Mesenchymal stem cell (in vitro differentiated cells and primary cell): ENCODE measurements around the gene RSBN1.

Experiments
- DNase-seq: peaks from one replicate; pipeline ENCODE4 v3.0.0-alpha.2; 2013
- H2AFZ ChIP-seq: one replicate; pipeline ENCODE4 v1.6.1; 2013; ENCODE audit warnings: low read depth, mild to moderate bottlenecking, control low read depth, inconsistent platforms, low read length, moderate library complexity
- H2AK5ac ChIP-seq: 2 replicates; pipeline ENCODE4 v1.6.1; 2013; ENCODE audit warnings: low read length, moderate library complexity, mild to moderate bottlenecking, inconsistent platforms; ENCODE audit not compliant: severe bottlenecking
- H2BK120ac ChIP-seq: one replicate; pipeline ENCODE4 v1.6.1; 2013; ENCODE audit warnings: low read depth, mild to moderate bottlenecking, inconsistent platforms, low read length, moderate library complexity
- H2BK12ac ChIP-seq, 2 experiments: one replicate each; pipeline ENCODE4 v1.6.1; 2013; ENCODE audit warnings: inconsistent platforms in 2 of 2, low read length in 2 of 2, mild to moderate bottlenecking in 2 of 2, moderate library complexity in 2 of 2, control low read depth in 1 of 2
- H2BK15ac ChIP-seq: one replicate; pipeline ENCODE4 v1.6.1; 2013; ENCODE audit warnings: mild to moderate bottlenecking, low read depth, inconsistent platforms; ENCODE audit not compliant: poor library complexity, severe bottlenecking
- H2BK5ac ChIP-seq: 2 replicates; pipeline ENCODE4 v1.6.1; 2013; ENCODE audit warnings: low read depth, mild to moderate bottlenecking, low read length, control low read depth, inconsistent platforms; ENCODE audit not compliant: poor library complexity, severe bottlenecking
- H3K14ac ChIP-seq, 2 experiments: one replicate each; pipeline ENCODE4 v1.6.1; 2013; ENCODE audit warnings: inconsistent platforms in 2 of 2, low read length in 2 of 2, control low read depth in 1 of 2, mild to moderate bottlenecking in 1 of 2, moderate library complexity in 1 of 2
- H3K18ac ChIP-seq, 2 experiments: one replicate each; pipeline ENCODE4 v1.6.1; 2013; ENCODE audit warnings: inconsistent platforms in 2 of 2, low read length in 2 of 2, control low read depth in 1 of 2, low read depth in 1 of 2, mild to moderate bottlenecking in 1 of 2
- H3K23ac ChIP-seq, 2 experiments: one replicate each; pipeline ENCODE4 v1.6.1; 2013; ENCODE audit warnings: inconsistent platforms in 2 of 2, low read length in 2 of 2, mild to moderate bottlenecking in 2 of 2, moderate library complexity in 2 of 2, control low read depth in 1 of 2
- H3K27ac ChIP-seq: 2 replicates; pipeline ENCODE4 v1.5.1; 2013; ENCODE audit warnings: mild to moderate bottlenecking, moderate library complexity, low read length, control low read depth, inconsistent platforms; ENCODE audit not compliant: poor library complexity, severe bottlenecking
- H3K27me3 ChIP-seq, 2 experiments: 2 replicates each; pipeline versions ENCODE4 v1.6.1 to v1.7.0; 2013; ENCODE audit warnings: low read length in 2 of 2, mild to moderate bottlenecking in 2 of 2, moderate library complexity in 2 of 2, control low read depth in 1 of 2, inconsistent platforms in 1 of 2; ENCODE audit not compliant: control insufficient read depth in 1 of 2, insufficient read depth in 1 of 2
- H3K36me3 ChIP-seq, 2 experiments: 2 replicates each; pipeline versions ENCODE4 v1.6.1 to v1.7.0; 2013; ENCODE audit warnings: low read length in 2 of 2, control low read depth in 1 of 2, inconsistent platforms in 1 of 2, low read depth in 1 of 2, mild to moderate bottlenecking in 1 of 2; ENCODE audit not compliant: insufficient read depth in 2 of 2, control insufficient read depth in 1 of 2
- H3K4ac ChIP-seq, 2 experiments: one replicate each; pipeline ENCODE4 v1.6.1; 2013; ENCODE audit warnings: inconsistent platforms in 2 of 2, low read length in 2 of 2, mild to moderate bottlenecking in 2 of 2, moderate library complexity in 2 of 2, control low read depth in 1 of 2, low read depth in 1 of 2
- H3K4me1 ChIP-seq: 2 replicates; pipeline ENCODE4 v1.6.1; 2013; ENCODE audit warnings: low read depth, low read length, control low read depth; ENCODE audit not compliant: control insufficient read depth, insufficient read depth
- H3K4me2 ChIP-seq: 2 replicates; pipeline ENCODE4 v1.6.1; 2013; ENCODE audit warnings: low read length, mild to moderate bottlenecking, inconsistent platforms; ENCODE audit not compliant: poor library complexity, severe bottlenecking
- H3K4me3 ChIP-seq, 2 experiments: 2 replicates each; pipeline versions ENCODE4 v1.5.1 to v1.7.0; 2013; ENCODE audit warnings: low read length in 2 of 2, mild to moderate bottlenecking in 2 of 2, control low read depth in 1 of 2, low read depth in 1 of 2; ENCODE audit not compliant: insufficient read depth in 1 of 2
- H3K79me1 ChIP-seq: replicated peaks from 2 replicates; pipeline ENCODE4 v1.6.1; 2013; ENCODE audit warnings: mild to moderate bottlenecking, control low read depth, low read length, inconsistent platforms; ENCODE audit not compliant: poor library complexity, severe bottlenecking
- H3K9ac ChIP-seq: 2 replicates; pipeline ENCODE4 v1.7.0; 2013; ENCODE audit warnings: mild to moderate bottlenecking, low read length, moderate library complexity
- H3K9me3 ChIP-seq: 2 replicates; pipeline ENCODE4 v1.7.0; 2013; ENCODE audit warnings: mild to moderate bottlenecking, low read length; ENCODE audit not compliant: control insufficient read depth
- H4K8ac ChIP-seq: one replicate; pipeline ENCODE4 v1.6.1; 2013; ENCODE audit warnings: inconsistent platforms, mild to moderate bottlenecking, low read length, moderate library complexity
- H4K91ac ChIP-seq: one replicate; pipeline ENCODE4 v1.6.1; 2013; ENCODE audit warnings: mild to moderate bottlenecking, low read length, inconsistent platforms
- WGBS: methylation state at CpG from one replicate; pipeline ENCODE4 v1.1.7; 2013; ENCODE audit warnings: mixed read lengths; 5-methylcytosine and 5-hydroxymethylcytosine counted together

RSBN1 gene

DNA sequence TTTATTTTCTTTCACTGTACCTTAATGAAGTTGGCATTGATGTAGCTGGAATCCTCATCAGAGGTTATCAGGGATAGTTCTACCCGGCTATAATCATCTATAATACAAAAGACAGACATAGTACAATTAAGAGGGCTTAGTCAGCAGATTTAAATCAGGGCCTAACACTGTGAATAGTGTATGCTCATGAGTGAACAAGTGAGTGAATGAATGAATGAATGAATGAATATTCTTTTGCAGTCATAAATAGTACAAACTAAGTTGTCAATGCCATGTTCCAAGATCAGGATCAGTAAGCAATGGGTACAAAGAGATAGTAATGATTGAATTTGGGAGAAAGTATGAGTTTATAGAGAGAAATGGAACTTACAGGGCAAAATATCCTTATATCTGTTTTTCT is 46.7 kb upstream of the RSBN1 start:
- DNase-seq, result no peak
- H2BK12ac ChIP-seq, result no peak overlapping the region
- WGBS, result 100% methylated on average over 1 of the region's 1 CpG
- H2AFZ ChIP-seq, result no peak overlapping the region
- H3K27ac ChIP-seq, result no peak overlapping the region
- no peak overlapping the region for H4K8ac ChIP-seq
- H4K91ac ChIP-seq, result no peak overlapping the region
- H3K9ac ChIP-seq, result peak overlapping the region; percentile 79
- H3K23ac ChIP-seq, result no peak overlapping the region
- no peak overlapping the region for H3K14ac ChIP-seq
- peaks cover 2% of the 10 kb centered on the region for H3K4me1 ChIP-seq
- H3K79me1 ChIP-seq, result no peaks in the 10 kb centered on the region
- H3K18ac ChIP-seq, result no peak overlapping the region
- H3K4ac ChIP-seq, result no peak overlapping the region
- no peak overlapping the region for H2AK5ac ChIP-seq
- H3K4me2 ChIP-seq, result no peak overlapping the region
- no peak overlapping the region for H2BK5ac ChIP-seq
- no peak overlapping the region for H2BK15ac ChIP-seq
- H3K9me3 ChIP-seq, result no peaks in the 10 kb centered on the region
- peak overlapping the region in 1 of 2 experiments; percentile 60 for H3K4me3 ChIP-seq
- no peaks in the 10 kb centered on the region for H3K27me3 ChIP-seq
- no peak overlapping the region for H2BK120ac ChIP-seq
- H3K36me3 ChIP-seq, result no peaks in the 10 kb centered on the region

DNA sequence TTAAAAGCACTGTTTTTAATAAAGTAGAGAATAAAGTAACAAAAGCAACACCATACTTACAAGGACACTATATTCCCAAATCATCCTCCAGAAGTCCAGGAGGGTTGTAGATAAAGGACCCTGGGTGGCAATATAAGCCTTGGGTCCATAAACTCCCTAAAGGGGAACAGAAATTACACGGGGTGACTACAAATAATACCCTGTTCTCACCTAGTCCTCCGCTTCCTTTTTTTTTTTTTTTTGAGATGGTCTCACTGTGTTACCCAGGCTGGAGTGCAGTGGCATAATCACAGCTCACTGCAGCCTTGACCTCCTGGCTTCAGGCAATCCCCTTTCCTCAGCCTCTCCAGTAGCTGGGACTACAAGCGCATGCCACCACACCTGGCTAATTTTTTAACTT is 46.1 kb upstream of the RSBN1 start:
- Histone ChIP-seq H2BK12ac (no peak overlapping the region), H2AFZ (no peak overlapping the region), H3K36me3 (no peaks in the 10 kb centered on the region), H2BK120ac (no peak overlapping the region), H3K23ac (no peak overlapping the region), H2BK15ac (no peak overlapping the region), H3K27me3 (no peaks in the 10 kb centered on the region), H3K4me3 (no peak overlapping the region), H3K4ac (no peak overlapping the region), H3K9ac (no peak overlapping the region), H3K4me2 (no peak overlapping the region), H3K4me1 (peaks cover 2% of the 10 kb centered on the region), H4K91ac (no peak overlapping the region), H3K9me3 (no peaks in the 10 kb centered on the region), H3K27ac (no peak overlapping the region), H3K14ac (no peak overlapping the region), H2AK5ac (no peak overlapping the region), H3K79me1 (no peaks in the 10 kb centered on the region), H4K8ac (no peak overlapping the region), H3K18ac (no peak overlapping the region), H2BK5ac (no peak overlapping the region)
- DNase-seq, result no peak
- WGBS, result 100% methylated on average over 3 of the region's 3 CpGs

DNA sequence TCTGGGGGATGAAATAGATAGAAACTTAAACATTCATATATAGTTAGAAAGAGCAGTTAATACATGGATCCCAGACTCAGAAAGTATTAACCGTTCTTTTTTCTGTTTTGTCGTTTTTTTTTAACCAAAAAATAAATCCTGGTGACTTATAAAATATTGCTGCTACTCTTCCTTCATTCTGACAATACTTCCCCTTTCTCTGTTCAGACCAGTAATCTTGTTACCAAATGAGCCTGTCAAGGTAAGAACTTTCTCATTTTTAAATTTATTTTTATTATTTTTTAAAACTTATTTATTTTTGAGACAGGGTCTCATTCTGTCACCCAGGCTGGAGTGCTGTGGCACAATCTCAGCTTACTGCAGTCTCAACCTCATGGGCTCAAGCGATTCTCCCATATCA is 45.5 kb upstream of the RSBN1 start:
- Histone ChIP-seq H2BK5ac (no peak overlapping the region), H3K79me1 (no peaks in the 10 kb centered on the region), H3K4me2 (no peak overlapping the region), H2BK12ac (no peak overlapping the region), H3K27ac (no peak overlapping the region), H3K9me3 (no peaks in the 10 kb centered on the region), H2AFZ (no peak overlapping the region), H4K91ac (no peak overlapping the region), H3K18ac (no peak overlapping the region), H2BK15ac (no peak overlapping the region), H2AK5ac (no peak overlapping the region), H3K4ac (no peak overlapping the region), H3K4me3 (no peak overlapping the region), H4K8ac (no peak overlapping the region), H2BK120ac (no peak overlapping the region), H3K36me3 (no peaks in the 10 kb centered on the region), H3K9ac (no peak overlapping the region), H3K23ac (no peak overlapping the region), H3K14ac (no peak overlapping the region), H3K4me1 (peaks cover 2% of the 10 kb centered on the region), H3K27me3 (no peaks in the 10 kb centered on the region)
- 86% methylated on average over 2 of the region's 3 CpGs for WGBS
- DNase-seq, result no peak

DNA sequence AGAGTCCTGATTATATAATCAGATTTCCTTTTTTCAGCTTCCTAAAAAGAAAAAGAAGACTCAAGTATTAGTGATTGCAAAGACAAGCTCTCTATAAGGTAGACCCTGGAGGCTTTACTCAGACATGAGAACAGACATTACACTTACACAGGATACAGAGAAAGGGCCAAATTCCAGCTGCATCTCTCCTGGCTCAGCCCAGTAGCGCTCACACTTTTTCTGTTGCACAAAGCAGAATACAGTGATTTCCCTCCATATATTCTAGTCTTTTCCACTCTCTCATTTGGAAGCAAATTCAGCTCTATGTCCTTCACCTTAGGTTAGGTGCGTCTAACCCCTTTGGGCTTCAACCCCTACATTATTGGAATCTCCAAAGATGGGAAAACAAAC is 44.1 kb upstream of the RSBN1 start:
- H3K79me1 ChIP-seq, result no peaks in the 10 kb centered on the region
- no peak overlapping the region for H3K27ac ChIP-seq
- H3K4me2 ChIP-seq, result no peak overlapping the region
- no peak overlapping the region for H3K9ac ChIP-seq
- no peak overlapping the region for H3K4ac ChIP-seq
- no peaks in the 10 kb centered on the region for H3K27me3 ChIP-seq
- no peak overlapping the region for H2AK5ac ChIP-seq
- H3K18ac ChIP-seq, result no peak overlapping the region
- no peak for DNase-seq
- no peak overlapping the region for H4K8ac ChIP-seq
- no peaks in the 10 kb centered on the region for H3K9me3 ChIP-seq
- no peak overlapping the region for H2BK12ac ChIP-seq
- no peaks in the 10 kb centered on the region for H3K36me3 ChIP-seq
- no peak overlapping the region for H3K14ac ChIP-seq
- no peak overlapping the region for H3K4me3 ChIP-seq
- no peak overlapping the region for H2BK120ac ChIP-seq
- no peak overlapping the region for H4K91ac ChIP-seq
- H2BK5ac ChIP-seq, result no peak overlapping the region
- no peak overlapping the region for H3K23ac ChIP-seq
- no peak overlapping the region for H2AFZ ChIP-seq
- 98% methylated on average over 2 of the region's 2 CpGs for WGBS
- H2BK15ac ChIP-seq, result no peak overlapping the region
- peaks cover 2% of the 10 kb centered on the region for H3K4me1 ChIP-seq
